Adipocyte (in vitro differentiated cells): ENCODE results near the gene MICU1.

ENCODE experiments used
- DNase-seq: peaks from one replicate; pipeline ENCODE4 v3.0.0-alpha.2; 2015; ENCODE audit warnings: low read depth
- H3K27me3 ChIP-seq: replicated peaks from 2 replicates; pipeline ENCODE4 v1.7.0; 2013; ENCODE audit warnings: mild to moderate bottlenecking, low read length, moderate library complexity; ENCODE audit not compliant: control insufficient read depth, insufficient read depth
- H3K36me3 ChIP-seq: 2 replicates; pipeline ENCODE4 v1.7.0; 2013; ENCODE audit warnings: low read length, mild to moderate bottlenecking, moderate library complexity; ENCODE audit not compliant: control insufficient read depth, insufficient read depth, severe bottlenecking
- H3K4me1 ChIP-seq: 2 replicates; pipeline ENCODE4 v1.7.0; 2013; ENCODE audit warnings: mild to moderate bottlenecking, low read length, moderate library complexity; ENCODE audit not compliant: control insufficient read depth, insufficient read depth
- H3K4me3 ChIP-seq: 2 replicates; pipeline ENCODE4 v1.7.0; 2013; ENCODE audit warnings: mild to moderate bottlenecking, low read length, moderate library complexity
- H3K9ac ChIP-seq: 2 replicates; pipeline ENCODE4 v1.7.0; 2013; ENCODE audit warnings: mild to moderate bottlenecking, low read length, moderate library complexity
- H3K9me3 ChIP-seq: 2 replicates; pipeline ENCODE4 v1.7.0; 2013; ENCODE audit warnings: mild to moderate bottlenecking, low read length, moderate library complexity; ENCODE audit not compliant: control insufficient read depth

MICU1 gene

DNA sequence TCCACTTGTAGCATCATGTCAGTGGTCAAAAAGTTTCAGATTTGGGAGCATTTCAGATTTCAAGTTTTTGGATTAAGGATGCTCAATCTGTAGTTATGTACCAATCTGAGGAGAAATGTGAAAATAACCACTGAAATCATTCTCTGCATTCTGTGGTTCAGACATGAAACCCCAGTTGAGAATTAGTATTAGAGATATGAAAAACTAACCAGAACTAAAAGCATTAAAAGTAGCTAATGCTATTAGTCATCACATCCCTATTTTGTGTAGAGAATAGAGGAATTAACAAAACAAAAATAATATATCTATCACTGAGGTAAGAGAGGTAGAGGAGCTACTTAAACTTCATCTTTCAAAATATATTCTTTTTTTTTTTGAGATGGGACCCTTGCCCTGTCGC, 28.0 kb downstream of the MICU1 start:
- H3K36me3 ChIP-seq, result no peaks in the 10 kb centered on the region
- H3K27me3 ChIP-seq, result no peaks in the 10 kb centered on the region
- peaks cover 3% of the 10 kb centered on the region for H3K4me1 ChIP-seq
- H3K4me3 ChIP-seq, result no peak overlapping the region
- no peak overlapping the region for H3K9ac ChIP-seq
- no peak for DNase-seq
- H3K9me3 ChIP-seq, result no peaks in the 10 kb centered on the region

DNA sequence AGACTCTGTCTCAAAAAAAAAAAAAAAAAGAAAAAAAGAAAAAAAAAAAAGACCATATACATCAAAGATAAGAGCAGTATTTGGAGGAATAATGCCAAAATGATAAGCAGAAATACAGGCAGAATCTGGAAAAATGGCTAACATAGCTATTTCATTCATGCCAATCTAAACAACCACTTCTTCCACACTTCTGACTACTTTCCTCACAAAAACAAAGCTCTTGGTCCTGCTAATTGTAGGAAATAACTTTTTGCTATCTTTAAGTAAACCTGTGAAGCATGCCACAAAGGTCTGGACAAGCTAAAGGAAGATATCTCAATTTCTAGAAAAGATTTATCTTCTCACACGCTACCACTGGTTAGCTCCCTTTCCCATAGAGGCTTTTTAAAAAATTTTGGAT, 30.4 kb downstream of the MICU1 start:
- Histone ChIP-seq H3K27me3 (no peaks in the 10 kb centered on the region), H3K9me3 (no peaks in the 10 kb centered on the region), H3K4me1 (peaks cover 3% of the 10 kb centered on the region), H3K9ac (no peak overlapping the region), H3K4me3 (no peak overlapping the region), H3K36me3 (no peaks in the 10 kb centered on the region)
- no peak for DNase-seq

GRCh38 chr10:72593963-72594362, 31.9 kb downstream of the MICU1 start:
- Histone ChIP-seq H3K36me3 (no peaks in the 10 kb centered on the region), H3K4me1 (peaks cover 3% of the 10 kb centered on the region), H3K4me3 (no peak overlapping the region), H3K9ac (no peak overlapping the region), H3K9me3 (no peaks in the 10 kb centered on the region), H3K27me3 (no peaks in the 10 kb centered on the region)
- no peak for DNase-seq

DNA sequence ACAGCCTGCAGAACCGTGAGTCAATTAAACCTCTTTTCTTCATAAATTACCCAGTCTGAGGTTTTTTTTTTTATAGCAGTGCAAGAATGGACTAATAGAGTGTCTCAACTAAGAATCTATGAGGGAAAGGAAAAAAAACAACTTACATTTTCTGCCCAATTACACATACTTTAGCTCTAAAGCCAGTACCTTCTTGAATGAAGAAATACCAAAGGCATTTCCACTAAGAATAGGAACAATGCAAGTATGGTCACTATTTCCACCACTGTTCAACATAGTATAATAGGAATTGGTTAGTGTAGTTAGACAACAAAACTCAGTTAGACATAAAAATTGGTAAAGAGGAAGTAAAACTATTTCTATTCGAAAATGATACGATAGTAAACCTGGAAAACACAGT, 37.6 kb downstream of the MICU1 start:
- Histone ChIP-seq H3K4me1 (peaks cover 7% of the 10 kb centered on the region), H3K36me3 (no peaks in the 10 kb centered on the region), H3K9ac (no peak overlapping the region), H3K27me3 (no peaks in the 10 kb centered on the region), H3K9me3 (no peaks in the 10 kb centered on the region), H3K4me3 (no peak overlapping the region)
- DNase-seq, result no peak

GRCh38 chr10:72587568-72587967, 38.3 kb downstream of the MICU1 start:
- no peak for DNase-seq
- no peaks in the 10 kb centered on the region for H3K27me3 ChIP-seq
- H3K9ac ChIP-seq, result no peak overlapping the region
- H3K4me3 ChIP-seq, result no peak overlapping the region
- H3K36me3 ChIP-seq, result no peaks in the 10 kb centered on the region
- peaks cover 7% of the 10 kb centered on the region for H3K4me1 ChIP-seq
- H3K9me3 ChIP-seq, result no peaks in the 10 kb centered on the region

DNA sequence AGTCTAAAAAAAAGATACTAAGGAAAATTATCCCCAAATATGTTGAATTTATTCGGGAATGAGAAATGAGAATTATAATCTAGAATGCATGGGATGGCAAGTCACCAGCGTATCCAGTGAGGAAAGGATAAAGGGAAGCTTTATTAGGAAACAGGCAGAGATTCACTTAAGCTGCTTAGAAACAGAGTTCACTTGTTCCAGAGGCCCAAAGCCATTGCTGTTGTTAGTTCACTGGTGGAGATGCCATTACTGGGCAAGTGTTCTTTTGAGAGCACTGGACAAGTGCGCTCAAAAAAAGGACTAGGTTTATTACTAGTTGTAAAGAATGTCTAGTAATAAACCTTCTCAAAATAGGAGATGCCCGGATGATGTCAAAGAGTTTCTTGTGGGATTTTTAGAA, 51.2 kb downstream of the MICU1 start:
- H3K36me3 ChIP-seq, result no peaks in the 10 kb centered on the region
- H3K9me3 ChIP-seq, result no peaks in the 10 kb centered on the region
- DNase-seq, result no peak
- no peak overlapping the region for H3K9ac ChIP-seq
- no peaks in the 10 kb centered on the region for H3K27me3 ChIP-seq
- H3K4me3 ChIP-seq, result no peak overlapping the region
- no peaks in the 10 kb centered on the region for H3K4me1 ChIP-seq

GRCh38 chr10:72573079-72573478, 52.8 kb downstream of the MICU1 start:
- no peak overlapping the region for H3K9ac ChIP-seq
- H3K4me3 ChIP-seq, result no peak overlapping the region
- no peaks in the 10 kb centered on the region for H3K9me3 ChIP-seq
- H3K4me1 ChIP-seq, result no peaks in the 10 kb centered on the region
- DNase-seq, result no peak
- no peaks in the 10 kb centered on the region for H3K27me3 ChIP-seq
- no peaks in the 10 kb centered on the region for H3K36me3 ChIP-seq

DNA sequence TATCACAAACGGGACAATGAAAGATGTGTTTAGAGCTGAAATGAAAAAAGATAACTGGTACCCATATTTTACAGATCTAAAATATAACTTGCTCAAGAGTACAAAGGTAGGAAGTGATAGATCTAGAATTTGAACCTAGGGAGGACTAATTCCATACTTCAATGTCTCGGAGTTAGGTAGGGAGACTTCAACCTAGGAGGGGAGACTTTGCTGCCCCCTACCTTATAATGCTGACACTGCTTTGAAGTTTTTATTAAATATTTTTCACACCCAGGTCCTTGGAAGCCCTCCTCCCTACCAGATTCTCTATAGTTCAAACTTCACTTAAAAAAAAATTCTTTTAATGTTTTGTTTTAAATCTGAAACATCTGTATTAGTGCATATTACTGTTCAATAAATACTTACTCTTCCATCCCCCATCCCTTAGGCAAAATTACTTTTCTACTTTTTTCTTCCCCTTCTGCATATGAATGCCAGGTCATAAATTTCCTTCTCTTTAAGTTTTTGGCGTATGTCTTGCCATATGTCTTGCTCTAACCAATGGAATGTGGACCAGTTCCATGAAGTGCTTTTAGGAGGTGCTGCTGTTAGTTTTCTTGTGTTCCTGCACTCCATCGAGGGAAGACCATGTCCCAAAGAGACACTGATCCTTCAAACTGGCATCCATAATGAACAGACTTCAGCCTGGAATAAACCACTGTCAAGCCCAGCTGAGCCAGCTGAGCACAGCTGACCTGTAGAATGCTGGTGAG, 57.8 kb downstream of the MICU1 start:
- Histone ChIP-seq H3K27me3 (no peaks in the 10 kb centered on the region), H3K36me3 (no peaks in the 10 kb centered on the region), H3K9ac (no peak overlapping the region), H3K4me1 (peaks cover 23% of the 10 kb centered on the region), H3K4me3 (no peak overlapping the region), H3K9me3 (no peaks in the 10 kb centered on the region)
- DNase-seq, result peak; percentile 13

- peaks cover 4% of the 10 kb centered on the region for H3K36me3 ChIP-seq
- peak; percentile 35 for DNase-seq
- no peaks in the 10 kb centered on the region for H3K27me3 ChIP-seq
- H3K9ac ChIP-seq, result no peak overlapping the region
- H3K4me1 ChIP-seq, result peaks cover 24% of the 10 kb centered on the region
- H3K9me3 ChIP-seq, result no peaks in the 10 kb centered on the region
- no peak overlapping the region for H3K4me3 ChIP-seq
Observed at GRCh38 chr10:72567421-72567820, 58.5 kb downstream of the MICU1 start.

GRCh38 chr10:72564596-72564995, 61.3 kb downstream of the MICU1 start:
- peak; percentile 75 for DNase-seq
- no peaks in the 10 kb centered on the region for H3K9me3 ChIP-seq
- no peaks in the 10 kb centered on the region for H3K27me3 ChIP-seq
- peaks cover 16% of the 10 kb centered on the region for H3K36me3 ChIP-seq
- peak overlapping the region; percentile 56 for H3K9ac ChIP-seq
- H3K4me3 ChIP-seq, result no peak overlapping the region
- peaks cover 24% of the 10 kb centered on the region for H3K4me1 ChIP-seq

GRCh38 chr10:72563327-72563932, 62.4 kb downstream of the MICU1 start:
- no peaks in the 10 kb centered on the region for H3K27me3 ChIP-seq
- DNase-seq, result no peak
- no peaks in the 10 kb centered on the region for H3K9me3 ChIP-seq
- no peak overlapping the region for H3K4me3 ChIP-seq
- peaks cover 31% of the 10 kb centered on the region for H3K4me1 ChIP-seq
- no peak overlapping the region for H3K9ac ChIP-seq
- peaks cover 17% of the 10 kb centered on the region for H3K36me3 ChIP-seq
